Measurements from ENCODE around the gene LBP. TPM values are rescaled to one million over a fixed set of nuclear protein-coding genes. Genes with fewer than 3 reads are reported as not detected.

Gene LBP
- total and polyA plus RNA-seq, 8 donors: 0.08 to 2.4 TPM; not detected in 6

GRCh38 chr20:38424401-38424800 is 78.1 kb downstream of the LBP start:
- Histone ChIP-seq H3K4me1 (peaks cover 0 to 25% (median 10%) of the 10 kb centered on the region in 4 donors), H3K9me3 (no peaks in the 10 kb centered on the region), H3K27ac (no peak overlapping the region), H3K4me3 (no peak overlapping the region), H3K27me3 (no peaks in the 10 kb centered on the region), H3K36me3 (peaks cover 96 to 100% (median 100%) of the 10 kb centered on the region in 4 donors)
- intact Hi-C loops (cut with DNase I; ENCODE audit: low total_unique reads): no loop called here
- 78 to 100% (median 88%) methylated on average over 1 of the region's 1 CpG for WGBS, 5 donors
- TF ChIP-seq POLR2A (IDR thresholded peaks at IDR 0.05) (no peak), EP300 (IDR thresholded peaks at IDR 0.05) (no peak), CTCF (IDR thresholded peaks at IDR 0.05) (no peak), POLR2AphosphoS5 (IDR thresholded peaks at IDR 0.05) (no peak)
- no peak for DNase-seq

GRCh38 chr20:38426006-38426897 is 80.0 kb downstream of the LBP start:
- Histone ChIP-seq H3K4me1 (peaks cover 0 to 25% (median 12%) of the 10 kb centered on the region in 4 donors), H3K27me3 (no peaks in the 10 kb centered on the region), H3K27ac (peak overlapping the region in 1 of 5 donors; percentile 7), H3K4me3 (no peak overlapping the region), H3K9me3 (no peaks in the 10 kb centered on the region), H3K36me3 (peaks cover 96 to 100% (median 100%) of the 10 kb centered on the region in 4 donors)
- 68 to 81% (median 76%) methylated on average over 15 of the region's 15 CpGs for WGBS, 5 donors
- intact Hi-C loops (cut with DNase I; ENCODE audit: low total_unique reads): no loop called here
- DNase-seq: no peak
- TF ChIP-seq EP300 (IDR thresholded peaks at IDR 0.05): no peak
- peak in 1 of 3 donors; percentile 54 for TF ChIP-seq POLR2AphosphoS5 (IDR thresholded peaks at IDR 0.05)
- TF ChIP-seq CTCF (IDR thresholded peaks at IDR 0.05): no peak
- TF ChIP-seq POLR2A (IDR thresholded peaks at IDR 0.05): no peak

Small RNAs within 50 kb of the gene (small RNA-seq; reads per million reads assigned to genes)
- gene RF00056: 0 reads per million in 4 donors
- 8.4 to 35.7 (median 11.0) reads per million in 4 donors for gene SNORA71B

Other genes starting within 250 kb of the LBP start
- 100 to 1,000 TPM in 1 of 5 donors, 10 to 100 TPM in 4; 27.8 to 195 (median 44.3) TPM for gene TGM2, start 181.2 kb upstream of the LBP start, total RNA-seq
- 10 to 100 TPM; 16.2 to 28.0 (median 25.1) TPM for gene TGM2, start 181.2 kb upstream of the LBP start, polyA plus RNA-seq
- 1 to 10 TPM in 4 of 5 donors, not detected in 1; 1.2 to 9.4 (median 2.4) TPM for gene KIAA1755, start 85.7 kb upstream of the LBP start, total RNA-seq
- 1 to 10 TPM; 2.4 to 3.6 (median 3.3) TPM for gene KIAA1755, start 85.7 kb upstream of the LBP start, polyA plus RNA-seq
- 1 to 10 TPM in 2 of 5 donors, not detected in 3; 1.3 to 4.8 TPM for gene BPI, start 42.3 kb upstream of the LBP start, total RNA-seq
- under 1 TPM in 2 of 3 donors, not detected in 1; 0.13 to 0.44 TPM for gene BPI, start 42.3 kb upstream of the LBP start, polyA plus RNA-seq
- gene SNHG17, start 88.8 kb downstream of the LBP start, total RNA-seq: 10 to 100 TPM; 11.0 to 55.2 (median 23.9) TPM
- gene SNHG17, start 88.8 kb downstream of the LBP start, polyA plus RNA-seq: 10 to 100 TPM; 24.5 to 43.7 (median 34.7) TPM
- 10 to 100 TPM; 26.9 to 57.5 (median 50.2) TPM for gene RALGAPB, start 126.4 kb downstream of the LBP start, total RNA-seq
- 1 to 10 TPM; 5.4 to 7.6 (median 6.7) TPM for gene RALGAPB, start 126.4 kb downstream of the LBP start, polyA plus RNA-seq
- gene ADIG, start 234.7 kb downstream of the LBP start, total RNA-seq: not detected
- not detected for gene ADIG, start 234.7 kb downstream of the LBP start, polyA plus RNA-seq

Data from stomach (tissue), 9 donors.